Activated CD4-positive, alpha-beta T cell treated with anti-CD3 and anti-CD28 coated beads for 4 hours (primary cell): ENCODE measurements around the gene MIDN.

Source experiments
- DNase-seq, 2 donors: peaks; one replicate each; pipeline ENCODE4 v3.0.0-alpha.2; 2020

Gene MIDN

DNA sequence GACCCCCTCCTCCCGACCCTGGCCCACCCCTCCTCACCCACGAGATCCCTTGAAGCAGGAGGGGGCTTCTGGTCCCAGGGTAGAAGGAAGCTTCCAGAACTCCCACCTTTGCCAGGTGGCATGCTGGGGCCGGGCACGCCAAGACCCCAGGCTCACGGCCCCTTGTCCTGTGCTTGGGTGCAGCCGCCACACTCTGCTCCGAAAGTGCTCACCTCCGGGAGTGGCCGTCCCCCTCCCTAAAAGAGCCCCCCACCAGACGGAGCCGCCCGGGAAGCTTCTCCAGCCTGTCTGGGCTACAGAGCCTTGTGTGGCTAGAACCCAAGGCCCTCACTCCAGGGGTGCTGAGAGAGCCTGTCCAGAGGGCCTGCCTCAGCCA, 35.5 kb downstream of the MIDN start:
- no peak for DNase-seq

DNA sequence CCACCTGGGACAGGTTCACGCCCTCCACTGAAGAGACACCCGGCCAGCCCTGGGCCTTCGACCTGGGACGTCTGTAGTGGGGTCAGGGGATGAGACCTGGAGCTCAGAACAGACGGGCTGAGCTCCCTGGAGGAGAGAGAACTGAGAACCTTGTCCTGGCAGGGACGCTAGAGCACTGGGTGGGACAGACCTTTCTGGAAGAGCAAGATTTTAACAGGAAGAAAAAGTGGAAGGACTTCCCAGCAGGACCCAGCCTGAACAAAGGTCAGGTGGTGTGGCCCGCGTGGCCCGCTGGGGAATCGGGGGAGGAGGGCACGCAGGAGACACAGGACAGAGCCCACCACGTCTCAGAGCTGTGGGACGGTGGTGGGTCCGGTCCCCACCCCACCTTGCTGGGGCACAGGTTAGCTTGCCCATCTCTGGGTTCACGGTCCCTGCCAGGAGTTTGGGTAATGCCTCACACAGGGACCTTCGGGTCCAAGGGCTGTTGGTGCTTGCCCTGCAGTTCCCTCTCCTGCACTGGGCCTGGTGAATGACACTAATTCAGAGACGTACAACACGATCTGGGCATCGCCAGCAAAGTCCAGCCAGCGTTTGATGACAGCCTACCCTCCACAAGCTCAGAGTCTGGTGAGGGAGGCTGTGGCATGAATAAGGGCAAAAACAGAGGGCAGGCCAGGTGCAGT, 36.1 kb downstream of the MIDN start:
- no peak for DNase-seq

DNA sequence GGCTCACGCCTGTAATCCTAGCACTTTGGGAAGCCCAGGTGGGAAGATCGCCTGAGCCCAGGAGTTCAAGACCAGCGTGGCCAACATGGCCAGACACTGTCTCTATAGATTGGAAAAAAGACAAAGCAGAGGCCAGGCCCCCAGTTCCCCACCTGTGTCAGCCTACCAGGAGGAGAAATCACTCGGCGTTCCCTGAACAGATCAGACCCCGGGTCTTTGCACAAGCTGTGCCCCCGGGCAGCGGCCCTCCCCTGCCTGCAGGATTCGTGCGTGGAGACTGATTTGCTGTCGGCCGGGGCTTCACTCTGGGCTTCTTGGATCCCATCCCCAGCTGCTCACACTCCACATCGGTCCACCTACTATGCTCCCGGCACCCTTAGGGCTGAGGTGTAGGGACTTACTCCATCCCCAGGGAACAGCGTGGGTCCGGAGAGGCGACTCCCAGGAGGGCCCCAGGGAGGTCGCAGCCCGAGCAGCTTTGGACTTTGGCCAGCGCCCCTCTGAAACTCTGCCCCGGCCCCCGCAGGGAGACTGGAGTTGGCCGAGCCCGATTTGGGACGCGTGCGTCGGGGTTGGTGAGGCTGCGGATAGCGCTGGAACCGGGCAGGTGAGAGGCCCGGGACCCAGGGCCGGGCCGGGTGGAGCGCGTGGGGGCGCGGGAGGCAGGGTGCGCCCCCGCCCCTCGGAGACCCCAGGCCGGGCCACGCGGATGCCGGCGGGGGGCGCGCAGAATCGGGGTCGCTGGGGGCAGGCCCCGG, 36.8 kb downstream of the MIDN start:
- no peak for DNase-seq

DNA sequence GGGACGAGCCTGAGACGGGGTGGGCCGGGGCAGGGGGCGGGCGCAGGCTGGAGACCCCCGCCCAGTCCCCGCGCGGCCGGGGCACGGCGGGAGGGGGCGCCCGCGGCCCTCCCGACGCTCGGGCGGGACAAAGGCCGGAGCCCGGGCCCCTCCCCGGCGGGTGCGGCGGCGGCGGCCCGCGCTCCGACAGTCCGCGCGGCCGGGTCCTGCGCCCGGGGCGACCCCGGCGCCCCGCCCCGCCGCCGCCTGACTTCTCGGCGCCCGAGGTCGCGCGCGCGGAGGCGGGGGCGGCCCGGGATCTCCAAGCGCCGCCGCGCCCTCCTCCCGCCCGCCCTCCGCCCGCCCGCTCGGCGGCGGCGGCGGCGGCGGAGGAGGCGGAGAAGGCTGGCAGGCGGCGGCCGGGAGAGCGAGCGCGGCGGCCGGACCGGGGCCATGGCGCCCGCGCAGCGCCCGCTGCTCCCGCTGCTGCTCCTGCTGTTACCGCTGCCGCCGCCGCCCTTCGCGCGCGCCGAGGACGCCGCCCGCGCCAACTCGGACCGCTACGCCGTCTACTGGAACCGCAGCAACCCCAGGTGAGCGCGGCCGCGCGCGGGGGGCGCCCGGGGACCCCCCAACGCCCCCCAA, 37.5 kb downstream of the MIDN start, which contains the start of gene EFNA2:
TSS of gene EFNA2 (plus strand) at position 137 of the 624 bp plus-strand sequence. CDS start at position 433, 296 bp downstream.
- no peak for DNase-seq

DNA sequence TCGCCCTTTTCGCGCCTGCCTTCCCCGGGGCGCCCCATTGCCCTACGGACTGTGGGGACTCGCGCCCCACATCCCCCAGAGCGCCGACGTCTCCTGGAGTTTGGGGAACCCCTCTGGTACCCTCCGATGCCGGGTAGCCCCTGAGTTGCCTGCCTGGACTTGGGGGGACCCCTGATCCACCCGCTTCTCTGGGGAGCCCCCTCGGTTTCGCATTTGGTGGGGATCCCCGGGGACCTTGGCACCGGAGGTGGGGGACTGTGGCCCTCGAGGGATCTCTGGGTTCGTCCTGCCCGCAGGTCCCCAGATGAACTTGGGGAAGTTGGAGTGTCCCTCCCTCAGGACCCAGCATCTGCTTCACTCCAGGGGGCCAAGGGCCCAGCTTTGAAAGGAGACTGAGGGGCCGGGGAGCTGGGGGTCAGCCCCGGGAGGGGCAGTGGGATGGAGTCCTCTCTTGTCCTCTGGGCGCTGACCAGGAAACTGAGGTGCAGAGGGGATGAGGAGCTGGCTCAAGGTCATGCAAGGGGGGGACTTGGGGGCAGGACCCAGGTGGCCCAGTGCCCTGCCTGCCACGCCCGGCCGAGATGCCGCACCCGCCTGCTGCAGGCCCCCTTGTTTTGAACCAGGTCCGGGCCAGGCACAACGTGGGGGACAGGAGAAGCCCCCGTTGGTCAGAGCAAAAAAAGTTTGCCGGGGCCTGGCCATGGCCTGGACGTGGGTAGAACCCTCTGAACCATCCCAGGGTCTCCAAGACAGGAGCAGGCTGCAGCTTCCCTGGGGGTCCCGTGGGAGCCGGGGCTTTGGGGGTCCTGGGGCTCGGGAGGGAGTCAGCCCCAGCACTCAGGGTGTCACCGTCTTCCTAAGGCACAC, 38.3 kb downstream of the MIDN start:
- DNase-seq, result no peak

DNA sequence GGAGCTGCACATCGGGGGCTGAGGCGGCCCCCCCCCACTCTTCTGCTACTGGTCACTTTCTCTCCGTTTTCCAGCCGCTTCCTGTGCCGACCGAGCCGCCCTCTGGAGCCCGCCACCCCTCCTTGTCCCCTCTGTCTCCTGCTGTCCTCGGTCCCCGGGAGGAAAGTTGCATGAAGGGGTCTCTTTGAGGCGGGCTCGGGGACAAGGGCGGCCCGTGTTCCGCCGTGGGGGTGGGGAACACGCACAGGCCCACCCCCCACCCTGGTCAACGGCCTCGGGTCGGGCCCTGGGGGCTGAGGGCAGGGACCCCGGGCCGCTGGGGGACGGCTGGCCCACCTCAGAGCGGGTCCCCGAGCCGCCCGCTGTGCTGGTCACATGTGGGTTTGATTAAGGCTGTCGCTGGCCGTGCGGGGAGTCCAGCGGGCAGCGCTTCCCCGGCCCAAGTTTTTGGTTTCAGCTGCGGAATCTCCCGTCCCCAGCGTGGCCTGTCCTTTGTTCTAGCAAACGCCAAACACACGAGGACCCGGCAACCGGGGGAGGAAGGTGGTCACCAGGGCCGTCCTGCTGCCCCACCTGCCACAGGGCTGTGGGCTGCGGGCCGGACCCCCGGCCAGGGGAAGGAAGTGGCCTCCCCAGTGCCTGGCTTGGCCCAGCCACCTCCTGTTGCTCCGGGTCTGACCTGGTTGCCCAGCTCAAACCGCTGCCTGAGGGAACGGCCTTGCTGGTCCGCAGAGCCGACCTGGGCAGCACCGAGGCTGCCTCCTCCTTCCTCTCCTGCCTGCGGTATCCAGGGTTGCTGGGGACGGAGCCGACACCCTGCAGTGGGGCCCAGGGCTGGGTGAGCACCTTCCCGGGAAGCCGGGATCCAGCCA, 39.2 kb downstream of the MIDN start:
- no peak for DNase-seq

DNA sequence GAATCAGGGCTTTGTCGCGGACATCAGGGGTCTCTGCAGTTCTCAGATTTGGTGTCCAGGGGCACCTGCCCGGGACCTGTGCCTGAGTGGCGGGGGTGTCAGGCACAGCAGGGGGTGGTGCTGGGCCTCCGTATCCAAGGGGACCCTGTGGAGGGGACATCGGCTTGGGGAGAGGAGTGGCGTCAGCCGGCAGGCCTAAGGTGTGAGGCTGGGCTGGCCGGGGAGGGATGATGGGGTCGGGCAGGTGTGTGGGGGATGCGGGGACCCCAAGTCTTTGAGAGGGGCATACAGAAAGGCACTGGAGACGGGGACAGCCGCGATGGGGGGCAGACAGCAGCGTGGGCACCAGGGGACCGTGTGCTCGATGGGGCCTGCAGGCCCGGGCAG, 39.8 kb downstream of the MIDN start:
- DNase-seq, result no peak

DNA sequence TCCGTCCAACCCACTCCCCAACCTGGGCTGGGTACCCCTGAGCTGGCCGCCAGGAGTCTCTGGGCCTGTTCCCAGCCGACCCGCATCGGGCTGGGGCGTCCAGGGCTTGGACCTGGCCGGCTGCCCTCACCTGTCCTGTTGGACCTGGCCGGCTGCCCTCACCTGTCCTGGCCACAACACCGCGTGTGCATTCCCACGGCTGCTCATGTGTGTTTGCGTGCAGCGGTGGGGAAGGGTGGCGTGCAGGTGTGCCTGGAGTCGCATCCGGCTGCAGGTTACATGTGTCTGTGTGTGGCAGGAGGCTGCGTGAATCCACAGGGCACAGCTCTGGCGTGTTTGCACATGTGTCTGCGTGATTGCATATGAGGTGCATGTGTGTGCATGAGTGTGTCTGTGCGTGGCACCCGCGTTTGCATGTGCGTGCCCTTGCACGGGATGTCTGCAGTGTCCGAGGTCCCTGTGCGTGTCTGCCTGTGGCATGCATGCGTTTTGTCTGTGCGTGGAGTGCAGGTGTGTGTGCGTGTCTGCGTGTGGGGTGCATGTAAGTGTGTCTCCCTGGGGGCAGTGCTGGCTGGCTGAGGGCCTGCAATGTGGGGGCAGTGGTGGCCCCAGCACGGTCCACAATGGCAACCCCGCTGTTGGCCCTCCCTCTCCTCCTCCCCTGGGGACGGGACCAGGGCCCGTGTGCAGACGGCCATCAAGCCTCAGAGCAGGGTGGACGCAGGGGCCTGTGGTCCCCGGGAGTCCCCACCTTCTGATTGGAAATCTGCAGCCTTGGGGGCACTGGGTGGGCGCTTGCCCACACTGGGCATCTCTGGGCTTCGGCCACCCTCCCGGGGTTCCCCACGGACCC, 40.7 kb downstream of the MIDN start:
- DNase-seq, result no peak

DNA sequence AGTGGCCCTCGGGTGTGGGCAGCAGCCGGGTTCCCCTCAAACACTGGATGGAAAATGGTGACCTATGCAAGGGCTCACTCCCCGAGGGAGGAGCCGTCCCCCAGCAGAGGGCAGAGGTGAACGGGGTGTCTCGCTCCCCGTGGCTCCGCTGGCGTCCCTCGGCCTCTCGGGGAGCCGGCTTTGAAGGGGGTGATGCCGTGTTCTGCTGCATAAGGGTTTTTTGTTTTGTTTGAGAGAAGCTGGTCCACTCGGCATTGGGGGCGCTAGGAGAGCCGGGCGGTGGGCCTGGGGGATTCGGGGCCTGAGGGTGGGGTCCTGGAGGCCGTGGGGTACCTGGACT, 41.3 kb downstream of the MIDN start:
- DNase-seq, result no peak

DNA sequence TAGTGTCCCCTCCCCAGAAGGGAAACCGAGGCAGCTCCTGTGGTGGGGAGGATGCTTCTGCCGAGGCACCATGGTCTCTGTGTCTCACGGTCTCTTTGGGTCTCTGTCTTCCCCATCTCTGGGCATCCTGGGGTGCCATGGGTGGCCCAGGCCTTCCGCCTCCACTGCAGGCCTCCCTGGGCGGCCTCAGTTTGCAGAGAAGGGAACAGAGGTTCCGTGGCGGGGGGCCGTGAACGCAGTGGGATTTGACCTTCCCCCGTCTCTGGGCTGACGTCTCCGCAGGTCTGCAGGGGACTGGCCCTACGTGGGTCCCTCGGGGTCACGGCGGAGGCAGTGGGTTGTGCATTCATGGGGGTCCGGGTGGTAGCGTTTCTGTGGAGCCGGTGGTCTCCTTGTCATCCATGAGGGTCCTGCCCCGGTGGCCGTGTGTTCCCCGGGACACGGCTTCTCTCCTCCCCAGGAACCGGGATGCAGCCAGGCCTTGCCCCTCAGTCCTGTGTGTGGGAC, 41.9 kb downstream of the MIDN start:
- DNase-seq, result no peak

DNA sequence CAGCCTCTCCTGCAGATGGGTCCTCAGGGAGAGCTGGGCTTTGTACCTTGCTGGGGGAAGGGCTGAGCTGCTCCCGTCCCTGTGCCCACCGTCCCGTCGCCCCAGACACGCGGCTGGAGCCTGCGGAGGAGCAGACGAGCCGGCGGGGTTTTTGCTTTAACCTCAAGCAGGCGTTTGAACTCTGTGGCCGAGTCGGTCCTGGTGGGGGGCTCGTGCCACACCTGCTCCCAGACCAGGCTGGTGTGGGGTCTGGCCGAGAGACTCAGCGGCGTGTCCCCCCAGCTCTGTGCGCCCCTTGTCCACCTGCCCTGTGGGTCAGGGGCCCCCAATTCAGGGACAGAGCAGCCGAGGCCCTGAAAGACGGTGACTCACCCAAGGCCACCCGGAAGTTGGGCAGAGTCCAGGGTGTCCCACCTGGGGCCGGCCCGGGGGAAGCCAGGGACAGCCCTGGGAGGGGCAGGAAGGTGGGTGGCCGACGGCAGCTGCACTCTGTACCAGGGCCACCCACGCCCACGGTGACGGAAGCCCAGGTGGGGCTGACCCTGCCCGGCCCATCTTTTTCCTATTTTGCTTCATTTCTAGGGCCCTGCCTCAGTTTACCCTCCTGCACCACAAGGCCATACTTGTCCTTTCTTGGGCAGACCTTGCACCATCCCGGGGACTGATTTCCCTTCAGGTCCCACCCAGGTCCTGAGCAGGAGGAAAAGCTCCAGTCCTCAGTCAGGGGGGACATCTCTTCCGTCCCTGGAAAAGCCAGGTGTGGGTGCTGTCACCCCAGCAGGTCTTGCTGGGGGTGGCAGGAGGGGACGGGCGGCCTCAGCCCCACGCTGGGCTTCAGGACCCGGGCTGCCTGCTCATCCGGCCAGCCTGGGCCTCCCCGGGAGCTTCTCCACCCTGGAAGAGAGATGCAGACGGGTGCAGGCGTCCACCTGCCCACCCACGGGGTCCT, 42.6 kb downstream of the MIDN start:
- DNase-seq, result no peak

DNA sequence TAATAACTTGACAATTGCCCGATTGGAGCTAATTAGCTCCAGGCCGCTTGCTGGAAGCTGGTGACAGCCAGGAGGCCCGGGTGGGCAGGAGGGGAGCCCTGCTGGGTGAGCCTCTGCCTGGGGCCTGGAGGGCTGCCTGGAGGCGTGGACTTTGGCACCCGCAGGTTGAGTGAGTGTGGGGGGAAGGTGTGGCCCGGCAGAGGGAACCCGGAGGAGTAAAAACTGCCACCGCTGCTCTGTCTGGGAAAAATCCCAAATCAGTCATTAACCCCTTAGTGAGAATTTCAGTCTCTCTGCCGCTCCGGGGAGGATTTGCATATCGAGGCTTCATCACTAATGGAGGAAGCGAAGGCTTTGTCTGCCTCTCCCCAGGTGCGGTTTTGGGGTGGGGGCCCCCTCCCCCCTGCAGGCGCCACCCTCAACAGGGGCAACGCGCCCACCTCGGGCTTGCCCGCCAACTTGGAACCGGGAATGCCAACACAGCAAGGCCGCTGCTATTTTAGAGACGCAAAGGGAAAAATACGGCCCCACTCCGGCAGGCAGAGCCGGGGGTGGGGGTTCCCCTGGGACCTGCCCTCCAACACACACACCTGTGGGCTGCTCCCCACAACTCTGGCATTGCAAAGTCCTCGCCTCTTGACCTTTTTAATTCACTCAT, 43.5 kb downstream of the MIDN start:
- DNase-seq, result no peak

DNA sequence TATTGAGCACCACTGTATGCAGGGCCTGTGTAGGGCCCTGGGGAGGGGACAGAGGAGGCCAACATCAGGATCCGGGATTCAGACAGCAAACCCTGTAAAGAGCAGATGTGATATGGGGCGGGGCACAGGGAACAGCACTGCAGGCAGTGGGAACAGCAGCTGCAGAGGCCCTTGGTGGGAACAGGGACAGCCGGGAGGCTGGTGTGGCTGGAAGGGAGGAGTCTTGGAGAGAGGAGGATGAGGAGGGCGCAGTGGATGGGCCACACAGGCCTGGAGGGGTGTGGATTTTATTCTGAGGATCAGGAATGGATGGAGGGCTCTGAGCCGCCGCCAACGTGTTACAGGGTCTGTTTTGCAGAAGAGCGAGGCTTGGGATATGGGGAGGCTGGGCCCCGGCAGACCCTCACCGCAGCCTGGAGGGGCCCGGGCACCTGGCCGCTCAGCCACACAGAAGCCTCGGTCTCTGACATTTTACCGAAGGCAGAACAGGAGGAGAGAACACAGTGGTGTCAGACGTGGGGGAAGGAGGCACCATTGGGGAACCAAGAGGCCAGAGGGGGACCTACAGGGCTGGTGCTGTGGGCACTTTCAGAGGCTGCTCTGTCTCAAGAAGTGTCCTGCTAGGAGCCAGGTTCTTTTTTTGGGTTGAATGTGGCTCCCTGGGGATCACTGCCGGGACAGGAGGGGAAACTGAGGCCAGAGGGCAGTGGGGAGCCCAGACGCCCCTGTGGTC, 44.2 kb downstream of the MIDN start:
- DNase-seq, result no peak

DNA sequence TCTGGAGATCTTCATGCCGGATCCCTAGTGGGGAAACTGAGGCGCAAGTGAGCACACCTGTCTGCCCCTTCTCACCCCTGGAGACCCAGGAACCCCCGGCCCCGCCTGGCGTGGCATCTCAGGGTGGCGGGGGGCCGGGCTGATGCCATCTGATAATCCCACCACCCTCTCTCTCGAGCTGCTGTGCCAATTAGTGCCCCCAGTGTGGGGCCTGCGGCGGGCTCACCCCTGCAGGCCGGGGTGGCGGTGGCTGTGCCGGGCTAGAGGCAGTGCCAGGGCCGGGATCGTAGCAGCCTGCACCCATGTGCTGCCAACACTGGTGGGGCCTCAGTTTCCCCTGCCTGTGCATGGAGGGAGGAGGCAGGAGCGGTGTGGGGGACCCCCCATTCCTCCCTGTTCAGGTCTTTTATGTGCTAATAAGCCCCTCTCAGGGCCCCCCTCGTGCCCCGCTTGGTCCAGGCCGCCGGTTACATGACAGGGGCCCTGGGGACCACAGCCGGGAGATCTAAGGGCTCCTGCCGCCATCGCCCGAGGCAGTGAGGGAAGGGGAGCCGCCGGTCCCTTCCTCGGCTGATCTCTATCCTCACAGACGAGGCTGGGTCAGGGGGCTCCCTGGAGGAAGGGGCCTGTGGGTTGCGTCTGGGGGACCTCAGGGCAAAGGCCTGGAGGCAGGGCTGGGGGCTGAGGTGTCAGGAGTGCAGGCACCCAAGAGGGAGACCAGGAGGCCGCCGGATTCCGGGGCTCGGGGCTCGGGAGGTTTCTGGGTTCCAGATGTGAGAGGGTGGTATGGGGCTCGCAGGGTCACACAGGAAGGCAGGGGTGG, 45.6 kb downstream of the MIDN start:
- DNase-seq, result no peak

DNA sequence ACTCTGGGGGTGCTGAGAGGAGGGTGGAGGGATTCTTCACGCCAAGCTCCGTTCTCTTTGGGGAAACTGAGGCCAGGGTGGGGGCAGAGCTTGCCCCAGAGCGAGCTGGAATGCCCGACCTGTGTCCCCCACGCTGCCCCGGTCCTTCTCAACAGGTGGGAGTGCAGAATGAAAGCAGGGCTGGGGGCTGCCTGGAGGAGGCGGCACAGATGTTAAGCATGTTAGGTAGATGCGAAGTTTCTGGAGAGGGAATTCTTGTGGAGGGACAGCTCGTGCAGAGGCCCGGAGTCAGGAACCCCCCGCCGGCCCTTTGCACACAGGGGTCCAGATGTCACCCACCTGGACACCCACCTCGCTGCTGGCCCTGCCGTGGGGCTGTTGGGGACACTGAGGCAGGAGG, 46.3 kb downstream of the MIDN start:
- no peak for DNase-seq

DNA sequence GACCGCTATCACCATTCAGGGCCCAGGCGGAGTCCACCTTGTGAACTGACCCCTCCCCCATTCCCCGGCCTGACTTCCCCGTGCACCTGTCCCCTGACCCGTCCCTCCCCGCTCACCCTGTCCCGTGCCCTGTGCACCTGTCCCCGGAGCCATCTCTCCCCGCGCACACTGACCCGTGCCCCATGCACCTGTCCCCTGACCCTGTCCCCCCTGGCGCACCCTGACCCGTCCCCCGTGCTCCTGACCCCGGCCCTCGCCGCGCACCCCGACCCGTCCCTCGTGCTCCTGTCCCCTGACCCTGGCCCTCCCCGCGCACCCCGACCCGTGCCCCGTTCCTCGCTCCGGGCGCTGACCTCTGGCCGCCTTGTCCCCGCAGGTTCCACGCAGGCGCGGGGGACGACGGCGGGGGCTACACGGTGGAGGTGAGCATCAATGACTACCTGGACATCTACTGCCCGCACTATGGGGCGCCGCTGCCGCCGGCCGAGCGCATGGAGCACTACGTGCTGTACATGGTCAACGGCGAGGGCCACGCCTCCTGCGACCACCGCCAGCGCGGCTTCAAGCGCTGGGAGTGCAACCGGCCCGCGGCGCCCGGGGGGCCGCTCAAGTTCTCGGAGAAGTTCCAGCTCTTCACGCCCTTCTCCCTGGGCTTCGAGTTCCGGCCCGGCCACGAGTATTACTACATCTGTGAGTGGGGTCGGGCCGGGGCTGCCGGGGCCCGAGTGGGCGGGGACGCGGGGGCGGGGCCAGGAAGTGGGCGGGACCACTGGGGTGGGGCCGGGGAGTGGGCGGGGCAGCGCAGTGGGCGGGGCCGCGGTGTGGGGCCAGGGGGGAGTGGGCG, 47.0 kb downstream of the MIDN start:
- peak in 1 of 2 donors; percentile 40 for DNase-seq

DNA sequence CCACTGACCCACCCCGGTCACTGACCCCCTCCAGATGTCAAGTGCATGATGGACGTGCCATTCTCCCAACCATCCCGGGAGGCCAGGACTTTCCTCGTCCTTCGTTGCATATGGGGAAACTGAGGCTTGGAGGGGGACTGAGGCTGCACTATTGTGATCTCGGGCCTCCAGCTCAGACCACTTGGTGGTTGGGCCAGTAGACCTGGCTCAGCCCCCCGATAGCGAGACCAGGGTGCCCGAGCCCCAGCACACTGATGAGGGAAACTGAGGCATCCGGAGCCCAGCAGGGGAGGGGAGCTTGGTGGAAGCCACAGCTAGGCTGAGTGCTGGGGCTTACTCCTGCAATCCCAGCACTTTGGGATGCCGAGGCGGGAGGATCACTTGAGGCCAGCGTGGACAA, 47.7 kb downstream of the MIDN start:
- no peak for DNase-seq
